Fibroblast of villous mesenchyme (primary cell): ENCODE data around the gene SGSM1. TPM values are rescaled to one million over a fixed set of nuclear protein-coding genes. Genes with fewer than 3 reads are reported as not detected.

ENCODE experiments used
- DNase-seq: peaks from one replicate; pipeline ENCODE4 v3.0.0-alpha.2; 2010; ENCODE audit warnings: low read depth
- H3K4me3 ChIP-seq: 2 replicates; pipeline ENCODE4 v1.5.1; 2011; ENCODE audit warnings: low read depth, mild to moderate bottlenecking, low read length
- CTCF ChIP-seq: IDR thresholded peaks from 2 replicates; pipeline ENCODE4 v1.5.1; 2012; ENCODE audit warnings: low read depth, mild to moderate bottlenecking, low read length; ENCODE audit not compliant: insufficient read depth
- total RNA-seq: library from RNA; depleted of rRNA; stranded (reverse); fragments of >200 nt; gene quantifications from 2 replicates; pipeline ENCODE4 v1.2.3, GENCODE V29; 2012

Gene SGSM1
- total RNA-seq, 1 donor: not detected

- no peak for DNase-seq
- TF ChIP-seq CTCF: no peak
- peak overlapping the region; percentile 77 for H3K4me3 ChIP-seq
Observed at GRCh38 chr22:24953384-24954113, 147.5 kb downstream of the SGSM1 start.

- H3K4me3 ChIP-seq: no peak overlapping the region
- no peak for TF ChIP-seq CTCF
Observed at GRCh38 chr22:24954114-24954463, 148.1 kb downstream of the SGSM1 start.

GRCh38 chr22:24954856-24955255 is 148.8 kb downstream of the SGSM1 start:
- DNase-seq: no peak
- TF ChIP-seq CTCF: no peak
- H3K4me3 ChIP-seq: no peak overlapping the region

More at GRCh38 chr22:24954114-24954463, 148.1 kb downstream of the SGSM1 start:
- DNase-seq: peak; percentile 71

GRCh38 chr22:24957043-24957442 is 151.0 kb downstream of the SGSM1 start:
- no peak for TF ChIP-seq CTCF
- no peak overlapping the region for H3K4me3 ChIP-seq
- DNase-seq: no peak

GRCh38 chr22:24961217-24961844 is 155.3 kb downstream of the SGSM1 start:
- no peak overlapping the region for H3K4me3 ChIP-seq
- DNase-seq: no peak
- no peak for TF ChIP-seq CTCF

- no peak for TF ChIP-seq CTCF
- no peak for DNase-seq
Observed at GRCh38 chr22:24962094-24962493, 156.1 kb downstream of the SGSM1 start.

More at GRCh38 chr22:24962094-24962493, 156.1 kb downstream of the SGSM1 start:
- H3K4me3 ChIP-seq: no peak overlapping the region
